ENCODE results near the gene G3BP1.
"Not testable (repeated sequence)": the region's sequence is repeated elsewhere in the genome, so short reads cannot be mapped to it uniquely, and the experiment has no call there.

DNA sequence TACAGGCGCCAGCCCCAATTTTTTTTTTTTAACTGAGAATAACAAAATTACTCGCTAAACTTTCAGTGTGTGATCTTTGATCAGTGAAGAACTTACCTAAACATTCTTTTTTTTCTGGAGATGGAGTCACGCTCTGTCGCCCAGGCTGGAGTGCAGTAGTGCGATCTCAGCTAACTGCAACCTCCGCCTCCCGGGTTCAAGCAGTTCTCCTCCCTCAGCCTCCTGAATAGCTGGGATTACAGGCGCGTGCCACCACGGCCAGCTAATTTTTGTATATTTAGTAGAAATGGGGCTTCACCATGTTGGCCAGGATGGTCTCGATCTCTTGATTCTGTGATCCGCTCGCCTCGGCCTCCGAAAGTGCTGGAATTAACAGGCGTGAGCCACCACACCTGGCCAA is 11.9 kb downstream of the G3BP1 start:
- TF ChIP-seq POLR2A (IDR thresholded peaks at IDR 0.05; ENCODE audit: low read length); GATA1 (IDR thresholded peaks at IDR 0.05; ENCODE audit: low read depth, low read length): not testable (repeated sequence)
